HEK293 (cell line): ENCODE data around the gene LRRC72.
"Not testable (repeated sequence)": the region's sequence is repeated elsewhere in the genome, so short reads cannot be mapped to it uniquely, and the experiment has no call there.

Experiments used
- CTCF ChIA-PET: fragments of 350-600 bp; formaldehyde crosslinking; extraction: SDS; loops from one replicate; lab custom pipeline; 2021; ENCODE audit warnings: antibody characterized with exemption; lab: Yijun Ruan, JAX
- POLR2A ChIA-PET: fragments of 300-600 bp; formaldehyde crosslinking; extraction: SDS; loops from one replicate; lab custom pipeline; 2020; ENCODE audit warnings: antibody characterized with exemption, inconsistent platforms; lab: Yijun Ruan, JAX
- H3K27ac ChIP-seq: fragments of 200-500 bp; sonication (Bioruptor generic); 2 replicates; pipeline ENCODE4 v1.5.1; 2014; ENCODE audit warnings: low read depth, low read length, control low read depth, inconsistent platforms; ENCODE audit errors: extremely low read depth
- H3K36me3 ChIP-seq, 2 experiments: fragments of 200-500 bp in 1 of 2; sonication (Bioruptor generic) in 1 of 2; 1 replicate in 1 of 2; 2 replicates in 1 of 2; pipeline ENCODE4 v1.5.1; 2014 to 2017; ENCODE audit warnings: inconsistent platforms in 2 of 2, low read length in 2 of 2; ENCODE audit not compliant: control insufficient read depth in 2 of 2, insufficient read depth in 1 of 2
- H3K4me1 ChIP-seq: fragments of 200-500 bp; sonication (Bioruptor generic); 2 replicates; pipeline ENCODE4 v1.5.1; 2014; ENCODE audit warnings: mild to moderate bottlenecking, low read length, inconsistent platforms; ENCODE audit not compliant: control insufficient read depth, insufficient read depth
- H3K4me3 ChIP-seq: 2 replicates; pipeline ENCODE4 v1.5.1; 2011; ENCODE audit warnings: low read depth, mild to moderate bottlenecking, control low read depth, low read length, moderate library complexity
- H3K9me3 ChIP-seq: fragments of 200-500 bp; sonication (Bioruptor generic); 2 replicates; pipeline ENCODE4 v1.5.1; 2014; ENCODE audit warnings: low read depth, low read length, inconsistent platforms; ENCODE audit not compliant: control insufficient read depth, insufficient read depth
- BCL11B ChIP-seq: fragments of 450-650 bp; formaldehyde crosslinking; IDR thresholded peaks from 2 replicates; pipeline ENCODE4 v1.5.1; 2016; ENCODE audit warnings: low read depth, missing biosample characterization, missing genetic modification characterization
- GLIS2 ChIP-seq: fragments of 450-650 bp; formaldehyde crosslinking; IDR thresholded peaks from 2 replicates; pipeline ENCODE4 v1.5.1; 2016; ENCODE audit warnings: missing biosample characterization, missing genetic modification characterization
- IKZF3 ChIP-seq: fragments of 450-650 bp; IDR thresholded peaks from 2 replicates; pipeline ENCODE4 v1.5.0; 2018; ENCODE audit warnings: missing biosample characterization, mild to moderate bottlenecking, missing genetic modification characterization, moderate library complexity
- MZF1 ChIP-seq: fragments of 450-650 bp; formaldehyde crosslinking; IDR thresholded peaks from 2 replicates; pipeline ENCODE4 v1.5.1; 2017; ENCODE audit warnings: missing biosample characterization, missing genetic modification characterization, borderline replicate concordance
- PRDM2 ChIP-seq: fragments of 450-650 bp; formaldehyde crosslinking; IDR thresholded peaks from 2 replicates; pipeline ENCODE4 v1.5.1; 2016; ENCODE audit warnings: missing biosample characterization, missing genetic modification characterization, borderline replicate concordance
- TCF7L2 ChIP-seq: IDR thresholded peaks from 2 replicates; pipeline ENCODE4 v1.6.1; 2011; ENCODE audit warnings: low read depth, mild to moderate bottlenecking, inconsistent platforms, low read length, moderate library complexity, borderline replicate concordance
- YY2 ChIP-seq: fragments of 450-650 bp; formaldehyde crosslinking; IDR thresholded peaks from 2 replicates; pipeline ENCODE4 v1.5.1; 2016; ENCODE audit warnings: missing biosample characterization, missing genetic modification characterization
- ZBTB7A ChIP-seq: fragments of 450-650 bp; formaldehyde crosslinking; IDR thresholded peaks from 2 replicates; pipeline ENCODE4 v1.5.1; 2016; ENCODE audit warnings: low read depth, missing biosample characterization, missing genetic modification characterization
- ZNF121 ChIP-seq: fragments of 450-650 bp; formaldehyde crosslinking; IDR thresholded peaks from 2 replicates; pipeline ENCODE4 v1.5.1; 2016; ENCODE audit warnings: missing biosample characterization, missing genetic modification characterization
- ZNF394 ChIP-seq: fragments of 450-650 bp; formaldehyde crosslinking; IDR thresholded peaks from 2 replicates; pipeline ENCODE4 v1.5.1; 2016; ENCODE audit warnings: missing biosample characterization, missing genetic modification characterization, mild to moderate bottlenecking, moderate library complexity, borderline replicate concordance
- ZNF513 ChIP-seq: fragments of 450-650 bp; IDR thresholded peaks from 2 replicates; pipeline ENCODE4 v1.5.1; 2018; ENCODE audit warnings: missing biosample characterization, missing genetic modification characterization
- ZNF530 ChIP-seq: fragments of 450-650 bp; formaldehyde crosslinking; IDR thresholded peaks from 2 replicates; pipeline ENCODE4 v1.5.1; 2016; ENCODE audit warnings: low read depth, missing biosample characterization, missing genetic modification characterization
- ZNF664 ChIP-seq: fragments of 450-650 bp; formaldehyde crosslinking; IDR thresholded peaks from 2 replicates; pipeline ENCODE4 v1.5.1; 2016; ENCODE audit warnings: missing biosample characterization, missing genetic modification characterization
- ZNF791 ChIP-seq: fragments of 450-650 bp; formaldehyde crosslinking; IDR thresholded peaks from 2 replicates; pipeline ENCODE4 v1.5.1; 2016; ENCODE audit warnings: missing biosample characterization, missing genetic modification characterization
- ZNF830 ChIP-seq: fragments of 450-650 bp; IDR thresholded peaks from 2 replicates; pipeline ENCODE4 v1.5.0; 2018; ENCODE audit warnings: missing biosample characterization, missing genetic modification characterization, low read depth, mild to moderate bottlenecking, moderate library complexity
- ZSCAN23 ChIP-seq: fragments of 450-650 bp; formaldehyde crosslinking; IDR thresholded peaks from 2 replicates; pipeline ENCODE4 v1.5.1; 2016; ENCODE audit warnings: missing biosample characterization, missing genetic modification characterization

The LRRC72 gene

GRCh38 chr7:16592395-16592794 is 65.8 kb downstream of the LRRC72 start:
- CTCF ChIA-PET, result no interaction called here
- no peak overlapping the region for H3K4me3 ChIP-seq
- H3K27ac ChIP-seq, result no peak overlapping the region
- POLR2A ChIA-PET, result no interaction called here
- H3K36me3 ChIP-seq, result no peaks in the 10 kb centered on the region
- no peaks in the 10 kb centered on the region for H3K9me3 ChIP-seq
- TF ChIP-seq MZF1 (tag by site-specific recombination), result no peak
- TF ChIP-seq TCF7L2, result no peak
- no peak for TF ChIP-seq ZNF664
- no peak for TF ChIP-seq ZNF394 (tag by site-specific recombination)
- TF ChIP-seq PRDM2 (tag by site-specific recombination), result no peak
- TF ChIP-seq IKZF3 (tag by site-specific recombination), result no peak
- TF ChIP-seq BCL11B (tag by site-specific recombination), result no peak
- no peak for TF ChIP-seq ZNF513 (tag by site-specific recombination)
- TF ChIP-seq ZNF830 (tag by site-specific recombination), result no peak
- no peak for TF ChIP-seq GLIS2 (tag by site-specific recombination)
- no peaks in the 10 kb centered on the region for H3K4me1 ChIP-seq

- no peak overlapping the region for H3K4me3 ChIP-seq
- no peaks in the 10 kb centered on the region for H3K4me1 ChIP-seq
- no peak overlapping the region for H3K27ac ChIP-seq
- ChIA-PET CTCF (interaction anchor here (1.0 kb wide), 1 partner anchor 514 kb away, joined by 3 read pairs; no protein-coding TSS in a partner anchor), POLR2A (no interaction called here)
- no peaks in the 10 kb centered on the region for H3K9me3 ChIP-seq
- H3K36me3 ChIP-seq, result no peaks in the 10 kb centered on the region
- TF ChIP-seq ZSCAN23 (tag by site-specific recombination) (no peak), ZBTB7A (no peak), ZNF530 (tag by site-specific recombination) (no peak)
These were observed 67.4 kb downstream of the LRRC72 start for GRCh38 chr7:16594061-16594460.

GRCh38 chr7:16594676-16595075 is 68.1 kb downstream of the LRRC72 start:
- POLR2A ChIA-PET, result no interaction called here
- H3K9me3 ChIP-seq, result no peaks in the 10 kb centered on the region
- no peak for TF ChIP-seq ZNF121
- TF ChIP-seq GLIS2 (tag by site-specific recombination), result no peak
- TF ChIP-seq ZNF791 (tag by site-specific recombination), result no peak
- TF ChIP-seq YY2, result no peak
- TF ChIP-seq, all 188 proteins: peak for 0
- H3K4me3 ChIP-seq, result no peak overlapping the region
- peaks cover 0 to under 1% of the 10 kb centered on the region in 2 experiments; a peak in 1 of 3 replicates for H3K36me3 ChIP-seq
- no peak overlapping the region for H3K27ac ChIP-seq
- CTCF ChIA-PET, result interaction anchor here (0.6 to 1.0 kb wide), 2 partner anchors 53 to 515 kb away, joined by 3 read pairs; no protein-coding TSS in a partner anchor
- H3K4me1 ChIP-seq, result no peaks in the 10 kb centered on the region

- CTCF ChIA-PET, H3K4me1 ChIP-seq, H3K9me3 ChIP-seq, H3K4me3 ChIP-seq, H3K27ac ChIP-seq, POLR2A ChIA-PET, H3K36me3 ChIP-seq: not testable (repeated sequence)
These were observed 69.0 kb downstream of the LRRC72 start for GRCh38 chr7:16595596-16595995.
